Loucy (cell line): ENCODE measurements around the gene IFNLR1.

Experiments used
- H2AFZ ChIP-seq: fragments of 200-600 bp; sonication (generic); 2 replicates; pipeline ENCODE4 v1.6.0; 2016; ENCODE audit warnings: antibody characterized with exemption, mild to moderate bottlenecking, low read length, moderate library complexity
- H3F3A ChIP-seq: fragments of 200-600 bp; 2 replicates; pipeline ENCODE4 v1.6.0; 2016; ENCODE audit warnings: antibody characterized with exemption, low read depth, mild to moderate bottlenecking
- H3K27me3 ChIP-seq: fragments of 200-600 bp; sonication (generic); 2 replicates; pipeline ENCODE4 v1.6.1; 2014; ENCODE audit warnings: low read length, mild to moderate bottlenecking; ENCODE audit not compliant: insufficient read depth, poor library complexity, severe bottlenecking
- H3K36me3 ChIP-seq: fragments of 200-600 bp; sonication (generic); 2 replicates; pipeline ENCODE4 v1.6.1; 2016; ENCODE audit warnings: low read length; ENCODE audit not compliant: insufficient read depth
- H3K4me1 ChIP-seq: fragments of 200-600 bp; sonication (generic); 2 replicates; pipeline ENCODE4 v1.5.1; 2014; ENCODE audit warnings: low read length, mild to moderate bottlenecking; ENCODE audit not compliant: insufficient read depth, poor library complexity, severe bottlenecking
- H3K4me2 ChIP-seq: fragments of 200-600 bp; sonication (generic); 2 replicates; pipeline ENCODE4 v1.6.0; 2014; ENCODE audit warnings: antibody characterized with exemption, low read length, low read depth, mild to moderate bottlenecking; ENCODE audit not compliant: poor library complexity, severe bottlenecking
- H3K4me3 ChIP-seq: fragments of 200-600 bp; sonication (generic); 2 replicates; pipeline ENCODE4 v1.5.1; 2014; ENCODE audit warnings: low read length, mild to moderate bottlenecking, mixed read lengths; ENCODE audit not compliant: poor library complexity, severe bottlenecking
- H3K79me2 ChIP-seq: fragments of 200-600 bp; sonication (generic); 2 replicates; pipeline ENCODE4 v1.6.1; 2014; ENCODE audit warnings: low read length; ENCODE audit not compliant: insufficient read depth
- H3K9ac ChIP-seq: fragments of 200-600 bp; sonication (generic); 2 replicates; pipeline ENCODE4 v1.6.0; 2014; ENCODE audit warnings: mild to moderate bottlenecking, low read depth, low read length, moderate library complexity; ENCODE audit not compliant: poor library complexity, severe bottlenecking
- H3K9me2 ChIP-seq: fragments of 200-600 bp; sonication (generic); replicated peaks from 2 replicates; pipeline ENCODE4 v1.6.1; 2016; ENCODE audit warnings: low read depth, low read length, mixed read lengths
- H3K9me3 ChIP-seq: fragments of 200-600 bp; sonication (generic); 2 replicates; pipeline ENCODE4 v1.6.1; 2014; ENCODE audit warnings: mild to moderate bottlenecking, antibody characterized with exemption, low read length, low read depth; ENCODE audit not compliant: insufficient read depth
- H4K20me1 ChIP-seq: fragments of 200-600 bp; sonication (generic); 2 replicates; pipeline ENCODE4 v1.6.0; 2014; ENCODE audit warnings: antibody characterized with exemption, low read length, mild to moderate bottlenecking; ENCODE audit not compliant: insufficient read depth, poor library complexity, severe bottlenecking
- CTCF ChIP-seq: fragments of 200-600 bp; sonication (generic); conservative IDR thresholded peaks from 2 replicates; pipeline ENCODE4 v1.5.1; 2014; ENCODE audit warnings: mild to moderate bottlenecking, antibody characterized with exemption, low read length
- EZH2phosphoT487 ChIP-seq: fragments of 200-600 bp; IDR thresholded peaks from 2 replicates; pipeline ENCODE4 v1.6.1; 2018; ENCODE audit warnings: antibody characterized with exemption, mild to moderate bottlenecking, moderate library complexity, borderline replicate concordance

IFNLR1 gene

GRCh38 chr1:24120965-24121364, 66.1 kb downstream of the IFNLR1 start:
- no peak overlapping the region for H3K4me3 ChIP-seq
- no peaks in the 10 kb centered on the region for H3K4me1 ChIP-seq
- H3K9me3 ChIP-seq: no peaks in the 10 kb centered on the region
- H3K9ac ChIP-seq: no peak overlapping the region
- H3K36me3 ChIP-seq: no peaks in the 10 kb centered on the region
- no peak overlapping the region for H3K4me2 ChIP-seq
- H3K9me2 ChIP-seq: no peaks in the 10 kb centered on the region
- no peaks in the 10 kb centered on the region for H3K79me2 ChIP-seq
- no peaks in the 10 kb centered on the region for H3K27me3 ChIP-seq
- no peak overlapping the region for H2AFZ ChIP-seq
- TF ChIP-seq CTCF: no peak
- no peak for TF ChIP-seq EZH2phosphoT487
- no peaks in the 10 kb centered on the region for H4K20me1 ChIP-seq
- no peaks in the 10 kb centered on the region for H3F3A ChIP-seq

- H3K9me3 ChIP-seq: no peaks in the 10 kb centered on the region
- no peak overlapping the region for H3K4me3 ChIP-seq
- H3K36me3 ChIP-seq: no peaks in the 10 kb centered on the region
- H3K4me2 ChIP-seq: no peak overlapping the region
- TF ChIP-seq CTCF (no peak), EZH2phosphoT487 (no peak)
- no peaks in the 10 kb centered on the region for H3K27me3 ChIP-seq
- no peaks in the 10 kb centered on the region for H3F3A ChIP-seq
- no peaks in the 10 kb centered on the region for H3K9me2 ChIP-seq
- no peaks in the 10 kb centered on the region for H3K79me2 ChIP-seq
- H3K9ac ChIP-seq: no peak overlapping the region
- H2AFZ ChIP-seq: no peak overlapping the region
- no peaks in the 10 kb centered on the region for H4K20me1 ChIP-seq
- H3K4me1 ChIP-seq: no peaks in the 10 kb centered on the region
Observed at GRCh38 chr1:24119859-24120756, 67.0 kb downstream of the IFNLR1 start.

- no peak for TF ChIP-seq CTCF
- no peak for TF ChIP-seq EZH2phosphoT487
- Histone ChIP-seq H3K9me2 (no peaks in the 10 kb centered on the region), H3K27me3 (no peaks in the 10 kb centered on the region), H3K4me3 (no peak overlapping the region), H3K4me1 (no peaks in the 10 kb centered on the region), H3F3A (no peaks in the 10 kb centered on the region), H3K9ac (no peak overlapping the region), H3K4me2 (no peak overlapping the region), H3K9me3 (no peaks in the 10 kb centered on the region), H3K79me2 (no peaks in the 10 kb centered on the region), H3K36me3 (no peaks in the 10 kb centered on the region), H4K20me1 (no peaks in the 10 kb centered on the region), H2AFZ (no peak overlapping the region)
Observed at GRCh38 chr1:24119489-24119858, 67.6 kb downstream of the IFNLR1 start.
